Activated gamma-delta T cell treated with anti-CD3 and anti-CD28 coated beads, Interleukin-2, amount 50 U/mL, for 16 hours (primary cell): ENCODE data around the gene COL1A2.

Experiments used
- DNase-seq: peaks from one replicate; pipeline ENCODE4 v3.0.0-alpha.2; 2020; ENCODE audit warnings: low read depth

Gene COL1A2

DNA sequence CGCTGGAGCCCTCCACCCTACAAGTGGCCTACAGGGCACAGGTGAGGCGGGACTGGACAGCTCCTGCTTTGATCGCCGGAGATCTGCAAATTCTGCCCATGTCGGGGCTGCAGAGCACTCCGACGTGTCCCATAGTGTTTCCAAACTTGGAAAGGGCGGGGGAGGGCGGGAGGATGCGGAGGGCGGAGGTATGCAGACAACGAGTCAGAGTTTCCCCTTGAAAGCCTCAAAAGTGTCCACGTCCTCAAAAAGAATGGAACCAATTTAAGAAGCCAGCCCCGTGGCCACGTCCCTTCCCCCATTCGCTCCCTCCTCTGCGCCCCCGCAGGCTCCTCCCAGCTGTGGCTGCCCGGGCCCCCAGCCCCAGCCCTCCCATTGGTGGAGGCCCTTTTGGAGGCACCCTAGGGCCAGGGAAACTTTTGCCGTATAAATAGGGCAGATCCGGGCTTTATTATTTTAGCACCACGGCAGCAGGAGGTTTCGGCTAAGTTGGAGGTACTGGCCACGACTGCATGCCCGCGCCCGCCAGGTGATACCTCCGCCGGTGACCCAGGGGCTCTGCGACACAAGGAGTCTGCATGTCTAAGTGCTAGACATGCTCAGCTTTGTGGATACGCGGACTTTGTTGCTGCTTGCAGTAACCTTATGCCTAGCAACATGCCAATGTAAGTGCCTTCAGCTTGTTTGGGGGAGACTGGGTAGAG lies at the start of gene COL1A2:
COL1A2 (plus strand) TSS at position 459 of the 704 bp plus-strand sequence; CDS start at position 596, 137 bp downstream.
- no peak for DNase-seq

- DNase-seq, result no peak
These were observed 48.8 kb upstream of the COL1A2 start for GRCh38 chr7:94345907-94346306.

DNA sequence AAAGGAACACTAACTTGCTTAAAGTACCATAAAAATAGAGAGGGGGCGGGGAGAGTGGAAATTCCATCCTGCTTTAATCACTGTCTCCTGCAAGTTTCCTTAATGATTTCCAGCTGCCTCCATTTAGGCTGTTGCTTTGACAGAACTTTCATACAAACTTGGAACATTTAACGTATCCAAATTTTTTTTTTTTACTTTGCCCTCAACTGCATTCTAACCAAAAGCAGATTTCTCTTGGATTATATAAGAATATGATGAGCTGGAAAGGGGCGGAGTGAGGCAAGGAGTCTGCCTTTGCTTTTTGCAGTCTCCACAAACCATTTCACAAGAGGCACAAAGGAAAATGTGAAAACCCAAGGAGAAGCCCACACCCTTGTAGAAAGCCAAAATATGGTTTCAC lies 46.6 kb upstream of the COL1A2 start:
- no peak for DNase-seq

GRCh38 chr7:94350734-94351133 lies 44.0 kb upstream of the COL1A2 start:
- no peak for DNase-seq

DNA sequence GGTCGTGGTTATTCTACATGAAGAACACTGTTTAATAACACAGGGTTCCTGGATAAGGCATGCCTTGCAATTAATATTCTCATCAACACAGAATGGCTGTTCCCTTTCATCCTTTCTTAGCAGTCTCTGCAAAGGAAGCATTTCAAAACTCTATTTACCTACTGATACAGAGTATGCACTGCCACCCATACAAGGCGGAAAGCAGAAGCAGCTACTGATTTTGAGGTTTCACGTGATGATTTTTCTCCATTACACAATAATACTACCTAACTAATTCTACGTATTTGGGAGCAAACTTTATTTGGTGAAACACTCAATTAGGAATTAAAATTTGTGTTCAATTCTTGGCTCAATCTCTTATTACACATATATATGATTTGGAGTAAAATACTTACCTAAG lies 43.0 kb upstream of the COL1A2 start:
- DNase-seq, result no peak

DNA sequence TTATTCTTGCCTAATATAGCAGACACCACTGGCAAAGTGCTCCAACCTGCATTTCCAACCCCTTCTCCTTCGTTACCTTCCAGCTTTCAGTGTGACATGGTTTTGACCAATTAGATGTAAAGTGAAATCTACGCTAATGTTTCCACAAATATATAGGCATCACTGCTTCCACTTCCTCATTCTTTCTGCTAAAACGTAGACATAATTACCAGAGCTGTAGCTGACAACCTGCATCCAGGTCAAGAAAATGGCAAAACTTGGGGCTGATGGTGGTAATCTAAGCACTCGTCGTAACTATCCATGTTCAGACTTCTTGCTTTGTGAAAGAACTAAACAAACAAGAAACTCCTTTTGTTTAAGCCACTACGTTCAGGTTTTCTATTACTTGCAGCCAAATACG lies 41.8 kb upstream of the COL1A2 start:
- no peak for DNase-seq

DNA sequence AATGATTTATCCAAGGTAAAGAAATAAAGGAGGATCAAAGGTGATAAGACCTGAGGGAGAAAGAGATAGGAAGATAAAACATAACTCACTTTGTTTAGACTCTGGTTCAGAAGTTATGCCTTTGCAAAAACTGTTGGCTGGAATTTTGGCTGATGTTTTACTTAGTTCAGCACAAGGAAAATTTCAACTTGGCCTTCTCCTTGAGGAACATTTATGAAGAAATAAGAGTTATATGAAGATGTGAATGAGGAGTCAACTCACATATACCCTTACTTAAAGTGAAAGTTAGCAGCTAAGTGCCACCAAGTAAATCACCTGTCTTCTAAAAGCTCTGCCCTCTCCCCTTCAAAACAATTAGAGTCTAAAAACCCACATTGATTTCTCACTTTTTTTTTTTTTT lies 39.7 kb upstream of the COL1A2 start:
- DNase-seq, result no peak

DNA sequence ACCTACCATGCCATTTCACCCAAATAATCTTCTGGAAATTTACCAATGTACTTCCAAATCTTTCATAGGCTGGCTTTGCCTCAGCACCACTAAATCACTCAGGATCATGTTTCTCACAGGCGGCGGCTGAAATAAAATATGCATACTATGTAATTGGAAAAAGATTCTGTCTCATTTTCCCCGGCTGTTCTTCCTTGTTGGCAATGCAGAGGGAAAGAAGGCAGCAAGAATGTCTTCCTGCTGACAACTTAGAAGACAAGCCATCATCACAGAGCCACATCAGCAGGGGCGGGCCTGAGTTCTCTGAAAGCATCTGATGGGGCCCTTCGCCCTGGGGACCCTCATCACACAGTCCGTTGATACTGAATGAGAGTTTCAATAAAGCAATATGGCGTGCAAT lies 39.2 kb upstream of the COL1A2 start:
- no peak for DNase-seq

DNA sequence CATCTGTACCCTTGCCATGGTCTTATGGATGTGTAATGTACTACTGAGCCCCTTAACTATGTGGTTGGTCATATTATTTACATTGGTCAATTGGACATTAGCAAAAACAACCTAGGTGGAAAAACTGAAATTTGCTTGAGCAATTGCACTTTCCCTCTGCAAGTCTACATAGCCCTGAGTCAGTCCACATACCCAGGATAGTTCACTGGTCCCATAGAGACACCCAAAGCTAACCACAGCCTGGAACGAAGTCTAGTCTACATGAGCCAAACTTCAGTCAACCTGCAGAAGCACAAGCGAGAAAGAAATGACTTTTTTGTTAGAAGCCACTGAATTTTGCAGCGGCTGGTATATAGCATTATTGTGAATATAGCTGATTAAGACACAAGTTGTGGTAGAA lies 37.6 kb upstream of the COL1A2 start:
- no peak for DNase-seq

DNA sequence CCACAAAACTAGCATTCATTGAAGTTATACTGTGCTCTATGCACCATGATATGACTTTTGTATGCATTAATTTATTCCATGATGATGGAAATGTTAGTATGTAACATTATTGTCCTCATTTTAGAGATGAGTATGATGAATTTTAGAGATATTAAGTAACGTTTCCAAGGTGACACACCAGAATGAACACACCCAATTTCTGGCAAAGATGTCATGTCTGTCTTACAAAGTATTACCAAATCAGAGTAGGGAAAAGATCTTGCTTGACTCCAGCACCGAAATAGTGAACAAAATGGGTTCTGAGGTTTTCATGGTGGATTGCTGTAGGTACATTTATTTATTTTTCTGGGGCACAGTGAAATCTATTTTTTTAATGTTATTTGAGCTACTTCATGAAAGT lies 33.8 kb upstream of the COL1A2 start:
- DNase-seq, result no peak

DNA sequence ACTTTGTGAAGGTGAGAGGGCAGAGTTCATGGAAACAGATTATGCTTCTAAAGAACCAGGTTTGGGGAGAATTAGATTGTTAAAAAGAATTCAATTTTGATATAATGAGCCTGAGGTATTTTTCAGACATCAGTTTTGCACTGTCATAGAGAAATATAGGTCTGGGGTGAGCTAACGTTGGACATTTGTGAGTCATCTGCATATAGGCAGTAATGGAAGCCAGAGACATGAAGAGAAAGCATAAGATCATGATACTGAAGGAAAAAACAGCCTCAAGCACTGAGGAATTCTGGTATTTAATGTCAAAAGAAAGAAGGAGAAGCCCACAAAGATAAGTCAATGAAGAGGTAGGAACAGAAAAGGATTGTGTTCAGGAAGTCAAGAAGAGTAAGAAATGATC lies 32.4 kb upstream of the COL1A2 start:
- no peak for DNase-seq

DNA sequence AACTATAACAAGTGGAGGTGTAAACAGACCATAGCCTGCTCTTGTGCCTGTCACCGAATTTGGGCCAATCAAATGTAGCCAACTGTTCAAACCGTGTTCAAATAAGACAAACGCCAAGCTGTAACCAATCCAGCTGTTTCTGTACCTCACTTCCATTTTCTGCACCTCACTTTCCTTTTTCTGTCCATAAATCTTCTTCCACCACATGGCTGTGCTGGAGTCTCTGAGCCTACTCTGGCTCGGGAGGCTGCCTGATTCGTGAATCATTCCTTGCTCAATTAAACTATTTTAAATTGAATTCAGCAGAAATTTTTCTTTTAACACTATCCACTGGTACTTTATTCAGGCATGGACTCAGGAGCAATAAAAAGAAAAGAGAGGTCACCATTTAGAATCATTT lies 29.9 kb upstream of the COL1A2 start:
- no peak for DNase-seq

GRCh38 chr7:94366163-94366562 lies 28.5 kb upstream of the COL1A2 start:
- DNase-seq, result no peak

DNA sequence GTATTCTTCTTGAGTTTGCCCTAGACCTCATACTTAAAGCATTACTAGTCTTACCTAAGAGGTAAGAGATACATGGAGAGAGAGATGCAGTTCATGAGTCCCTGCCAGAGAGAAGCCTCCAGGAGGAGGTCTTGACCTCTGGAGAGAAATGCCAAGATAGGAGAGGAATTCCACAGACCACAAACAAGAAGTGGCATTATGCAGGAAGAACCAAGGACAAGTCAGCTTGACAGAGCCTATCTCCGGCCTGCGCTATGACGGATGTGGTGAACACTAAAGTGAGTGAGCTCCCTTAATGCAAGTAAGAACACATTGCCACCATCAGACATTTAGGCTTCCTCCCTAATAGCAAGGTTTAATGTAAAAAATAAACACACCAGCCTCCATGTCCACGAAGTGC lies 27.9 kb upstream of the COL1A2 start:
- no peak for DNase-seq

GRCh38 chr7:94367949-94368348 lies 26.7 kb upstream of the COL1A2 start:
- DNase-seq, result no peak

- no peak for DNase-seq
These were observed 26.3 kb upstream of the COL1A2 start for GRCh38 chr7:94368371-94368791.

GRCh38 chr7:94374231-94374630 lies 20.5 kb upstream of the COL1A2 start:
- no peak for DNase-seq

- DNase-seq, result no peak
These were observed 19.8 kb upstream of the COL1A2 start for GRCh38 chr7:94374721-94375566.

DNA sequence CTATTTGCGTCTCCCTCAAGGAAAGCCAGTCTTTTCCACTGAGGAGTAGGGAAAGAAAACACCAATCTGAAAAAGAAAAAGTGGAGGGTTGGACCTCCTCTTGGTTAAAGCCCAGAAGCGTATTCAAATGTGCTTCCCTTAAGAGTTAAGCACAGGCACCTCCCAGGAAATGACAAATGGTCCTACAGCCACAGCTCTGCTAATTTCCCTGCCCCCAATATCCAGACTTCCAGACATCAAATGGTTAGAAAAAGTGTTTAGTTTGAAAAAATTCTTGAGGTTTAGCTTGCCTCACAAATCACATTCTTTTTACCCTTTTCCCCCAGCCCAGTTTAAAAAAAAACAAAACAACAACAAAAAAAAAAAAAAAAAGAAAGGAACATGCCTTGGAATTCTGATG lies 19.0 kb upstream of the COL1A2 start:
- no peak for DNase-seq

DNA sequence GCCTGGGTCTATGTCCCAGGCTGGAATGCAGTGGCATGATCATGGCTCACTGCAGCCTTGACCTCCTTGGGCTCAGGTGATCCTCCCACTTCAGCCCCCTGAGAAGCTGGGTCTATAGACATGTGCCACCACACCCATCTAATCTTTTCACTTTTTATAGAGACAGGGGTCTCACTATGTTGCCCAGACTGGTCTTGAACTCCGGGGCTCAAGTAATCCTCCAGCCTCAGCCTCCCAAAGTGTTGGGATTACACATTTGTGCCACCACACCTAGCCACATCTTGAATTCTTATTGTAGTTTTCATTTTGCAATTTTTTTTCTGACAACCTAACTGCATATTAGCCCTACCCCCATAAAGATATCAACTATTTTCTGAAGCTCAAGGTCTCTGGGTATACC lies 18.4 kb upstream of the COL1A2 start:
- no peak for DNase-seq

DNA sequence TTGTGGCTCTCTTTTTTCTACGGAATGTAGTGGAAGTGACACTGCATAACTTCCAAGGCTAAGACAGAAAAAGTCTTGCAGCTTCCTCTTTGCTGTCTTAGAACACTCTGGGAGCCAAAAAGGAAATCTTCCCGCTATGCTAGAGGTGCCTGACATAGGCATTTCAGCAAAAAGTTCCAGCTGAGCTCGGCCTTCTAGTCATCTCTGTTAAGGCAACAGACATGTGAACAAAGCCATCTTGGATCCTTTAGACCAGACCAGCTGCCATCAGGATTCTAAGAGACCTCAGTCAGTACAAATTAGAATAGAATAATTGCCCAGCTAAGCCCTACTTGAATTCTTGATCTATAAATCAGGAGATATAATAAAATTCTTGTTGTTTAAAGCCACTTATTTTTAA lies 16.3 kb upstream of the COL1A2 start:
- no peak for DNase-seq

- no peak for DNase-seq
These were observed 14.4 kb upstream of the COL1A2 start for GRCh38 chr7:94380264-94380663.

GRCh38 chr7:94382132-94382531 lies 12.6 kb upstream of the COL1A2 start:
- DNase-seq, result no peak

DNA sequence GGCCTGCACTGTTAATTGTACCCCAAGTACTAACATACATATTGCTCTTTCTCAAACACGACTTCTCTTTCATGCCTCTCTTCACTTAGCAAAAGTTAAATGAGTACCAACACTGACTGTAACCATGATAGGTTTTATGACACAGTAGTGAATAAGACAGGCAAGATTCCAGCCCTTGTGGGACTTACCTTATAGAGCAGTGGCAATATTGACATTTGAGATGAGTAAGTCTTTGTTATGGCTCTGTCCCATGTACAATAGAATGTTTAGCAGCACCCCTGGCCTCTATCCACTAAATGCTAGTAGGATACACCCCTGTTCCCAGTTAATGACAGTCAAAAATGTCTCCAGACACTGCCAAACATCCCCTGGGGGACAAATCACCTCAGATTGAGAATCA lies 11.9 kb upstream of the COL1A2 start:
- DNase-seq, result no peak
